ENCODE measurements around the gene MFN2. TPM values are rescaled to one million over a fixed set of nuclear protein-coding genes. Genes with fewer than 3 reads are reported as not detected.

MFN2 gene
- total and polyA plus RNA-seq, 2 experiments from 2014 or later, result 15.1 to 40.4 TPM

DNA sequence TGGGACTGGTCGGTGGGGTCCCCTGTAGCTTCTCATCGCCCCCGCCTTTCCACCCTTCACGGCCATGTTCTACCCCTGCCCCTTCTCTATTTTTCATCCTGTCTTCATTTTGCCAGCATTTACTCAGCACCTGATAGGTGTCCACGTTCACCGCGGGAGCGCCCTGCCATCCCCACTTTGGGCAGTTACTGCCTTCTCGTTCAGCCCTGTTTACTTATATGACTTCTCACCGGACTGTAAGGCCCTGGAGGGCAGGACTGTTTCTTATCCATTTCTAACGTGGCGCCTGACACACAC is 380 bp downstream of the MFN2 start:
- H3K27ac Mint-ChIP-seq, result peak overlapping the region; percentile 97
- peaks cover 13% of the 10 kb centered on the region for H3K4me1 ChIP-seq (ENCODE audit: insufficient read depth)
- peak overlapping the region; percentile 90 for H3K4me2 ChIP-seq
- peak; percentile 66 for DNase-seq (ENCODE audit: low spot score)
- H3K27me3 Mint-ChIP-seq (ENCODE audit: insufficient read depth, low read depth, poor library complexity), result peaks cover 16% of the 10 kb centered on the region
- ATAC-seq, result peak; percentile 63
- TF ChIP-seq, protein P1, sequence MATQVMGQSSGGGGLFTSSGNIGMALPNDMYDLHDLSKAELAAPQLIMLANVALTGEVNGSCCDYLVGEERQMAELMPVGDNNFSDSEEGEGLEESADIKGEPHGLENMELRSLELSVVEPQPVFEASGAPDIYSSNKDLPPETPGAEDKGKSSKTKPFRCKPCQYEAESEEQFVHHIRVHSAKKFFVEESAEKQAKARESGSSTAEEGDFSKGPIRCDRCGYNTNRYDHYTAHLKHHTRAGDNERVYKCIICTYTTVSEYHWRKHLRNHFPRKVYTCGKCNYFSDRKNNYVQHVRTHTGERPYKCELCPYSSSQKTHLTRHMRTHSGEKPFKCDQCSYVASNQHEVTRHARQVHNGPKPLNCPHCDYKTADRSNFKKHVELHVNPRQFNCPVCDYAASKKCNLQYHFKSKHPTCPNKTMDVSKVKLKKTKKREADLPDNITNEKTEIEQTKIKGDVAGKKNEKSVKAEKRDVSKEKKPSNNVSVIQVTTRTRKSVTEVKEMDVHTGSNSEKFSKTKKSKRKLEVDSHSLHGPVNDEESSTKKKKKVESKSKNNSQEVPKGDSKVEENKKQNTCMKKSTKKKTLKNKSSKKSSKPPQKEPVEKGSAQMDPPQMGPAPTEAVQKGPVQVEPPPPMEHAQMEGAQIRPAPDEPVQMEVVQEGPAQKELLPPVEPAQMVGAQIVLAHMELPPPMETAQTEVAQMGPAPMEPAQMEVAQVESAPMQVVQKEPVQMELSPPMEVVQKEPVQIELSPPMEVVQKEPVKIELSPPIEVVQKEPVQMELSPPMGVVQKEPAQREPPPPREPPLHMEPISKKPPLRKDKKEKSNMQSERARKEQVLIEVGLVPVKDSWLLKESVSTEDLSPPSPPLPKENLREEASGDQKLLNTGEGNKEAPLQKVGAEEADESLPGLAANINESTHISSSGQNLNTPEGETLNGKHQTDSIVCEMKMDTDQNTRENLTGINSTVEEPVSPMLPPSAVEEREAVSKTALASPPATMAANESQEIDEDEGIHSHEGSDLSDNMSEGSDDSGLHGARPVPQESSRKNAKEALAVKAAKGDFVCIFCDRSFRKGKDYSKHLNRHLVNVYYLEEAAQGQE (IDR thresholded peaks at IDR 0.05; ENCODE audit: unreplicated experiment), result no peak
- TF ChIP-seq, protein P2, sequence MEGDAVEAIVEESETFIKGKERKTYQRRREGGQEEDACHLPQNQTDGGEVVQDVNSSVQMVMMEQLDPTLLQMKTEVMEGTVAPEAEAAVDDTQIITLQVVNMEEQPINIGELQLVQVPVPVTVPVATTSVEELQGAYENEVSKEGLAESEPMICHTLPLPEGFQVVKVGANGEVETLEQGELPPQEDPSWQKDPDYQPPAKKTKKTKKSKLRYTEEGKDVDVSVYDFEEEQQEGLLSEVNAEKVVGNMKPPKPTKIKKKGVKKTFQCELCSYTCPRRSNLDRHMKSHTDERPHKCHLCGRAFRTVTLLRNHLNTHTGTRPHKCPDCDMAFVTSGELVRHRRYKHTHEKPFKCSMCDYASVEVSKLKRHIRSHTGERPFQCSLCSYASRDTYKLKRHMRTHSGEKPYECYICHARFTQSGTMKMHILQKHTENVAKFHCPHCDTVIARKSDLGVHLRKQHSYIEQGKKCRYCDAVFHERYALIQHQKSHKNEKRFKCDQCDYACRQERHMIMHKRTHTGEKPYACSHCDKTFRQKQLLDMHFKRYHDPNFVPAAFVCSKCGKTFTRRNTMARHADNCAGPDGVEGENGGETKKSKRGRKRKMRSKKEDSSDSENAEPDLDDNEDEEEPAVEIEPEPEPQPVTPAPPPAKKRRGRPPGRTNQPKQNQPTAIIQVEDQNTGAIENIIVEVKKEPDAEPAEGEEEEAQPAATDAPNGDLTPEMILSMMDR (conservative IDR thresholded peaks at IDR 0.05; ENCODE audit: low read depth in 2 of 2), result no peak
- TF ChIP-seq STAT1 (IDR thresholded peaks at IDR 0.05; ENCODE audit: unreplicated experiment) (no peak), POLR2AphosphoS5 (IDR thresholded peaks at IDR 0.05; ENCODE audit: low read depth) (no peak)
- TF ChIP-seq, protein P3, sequence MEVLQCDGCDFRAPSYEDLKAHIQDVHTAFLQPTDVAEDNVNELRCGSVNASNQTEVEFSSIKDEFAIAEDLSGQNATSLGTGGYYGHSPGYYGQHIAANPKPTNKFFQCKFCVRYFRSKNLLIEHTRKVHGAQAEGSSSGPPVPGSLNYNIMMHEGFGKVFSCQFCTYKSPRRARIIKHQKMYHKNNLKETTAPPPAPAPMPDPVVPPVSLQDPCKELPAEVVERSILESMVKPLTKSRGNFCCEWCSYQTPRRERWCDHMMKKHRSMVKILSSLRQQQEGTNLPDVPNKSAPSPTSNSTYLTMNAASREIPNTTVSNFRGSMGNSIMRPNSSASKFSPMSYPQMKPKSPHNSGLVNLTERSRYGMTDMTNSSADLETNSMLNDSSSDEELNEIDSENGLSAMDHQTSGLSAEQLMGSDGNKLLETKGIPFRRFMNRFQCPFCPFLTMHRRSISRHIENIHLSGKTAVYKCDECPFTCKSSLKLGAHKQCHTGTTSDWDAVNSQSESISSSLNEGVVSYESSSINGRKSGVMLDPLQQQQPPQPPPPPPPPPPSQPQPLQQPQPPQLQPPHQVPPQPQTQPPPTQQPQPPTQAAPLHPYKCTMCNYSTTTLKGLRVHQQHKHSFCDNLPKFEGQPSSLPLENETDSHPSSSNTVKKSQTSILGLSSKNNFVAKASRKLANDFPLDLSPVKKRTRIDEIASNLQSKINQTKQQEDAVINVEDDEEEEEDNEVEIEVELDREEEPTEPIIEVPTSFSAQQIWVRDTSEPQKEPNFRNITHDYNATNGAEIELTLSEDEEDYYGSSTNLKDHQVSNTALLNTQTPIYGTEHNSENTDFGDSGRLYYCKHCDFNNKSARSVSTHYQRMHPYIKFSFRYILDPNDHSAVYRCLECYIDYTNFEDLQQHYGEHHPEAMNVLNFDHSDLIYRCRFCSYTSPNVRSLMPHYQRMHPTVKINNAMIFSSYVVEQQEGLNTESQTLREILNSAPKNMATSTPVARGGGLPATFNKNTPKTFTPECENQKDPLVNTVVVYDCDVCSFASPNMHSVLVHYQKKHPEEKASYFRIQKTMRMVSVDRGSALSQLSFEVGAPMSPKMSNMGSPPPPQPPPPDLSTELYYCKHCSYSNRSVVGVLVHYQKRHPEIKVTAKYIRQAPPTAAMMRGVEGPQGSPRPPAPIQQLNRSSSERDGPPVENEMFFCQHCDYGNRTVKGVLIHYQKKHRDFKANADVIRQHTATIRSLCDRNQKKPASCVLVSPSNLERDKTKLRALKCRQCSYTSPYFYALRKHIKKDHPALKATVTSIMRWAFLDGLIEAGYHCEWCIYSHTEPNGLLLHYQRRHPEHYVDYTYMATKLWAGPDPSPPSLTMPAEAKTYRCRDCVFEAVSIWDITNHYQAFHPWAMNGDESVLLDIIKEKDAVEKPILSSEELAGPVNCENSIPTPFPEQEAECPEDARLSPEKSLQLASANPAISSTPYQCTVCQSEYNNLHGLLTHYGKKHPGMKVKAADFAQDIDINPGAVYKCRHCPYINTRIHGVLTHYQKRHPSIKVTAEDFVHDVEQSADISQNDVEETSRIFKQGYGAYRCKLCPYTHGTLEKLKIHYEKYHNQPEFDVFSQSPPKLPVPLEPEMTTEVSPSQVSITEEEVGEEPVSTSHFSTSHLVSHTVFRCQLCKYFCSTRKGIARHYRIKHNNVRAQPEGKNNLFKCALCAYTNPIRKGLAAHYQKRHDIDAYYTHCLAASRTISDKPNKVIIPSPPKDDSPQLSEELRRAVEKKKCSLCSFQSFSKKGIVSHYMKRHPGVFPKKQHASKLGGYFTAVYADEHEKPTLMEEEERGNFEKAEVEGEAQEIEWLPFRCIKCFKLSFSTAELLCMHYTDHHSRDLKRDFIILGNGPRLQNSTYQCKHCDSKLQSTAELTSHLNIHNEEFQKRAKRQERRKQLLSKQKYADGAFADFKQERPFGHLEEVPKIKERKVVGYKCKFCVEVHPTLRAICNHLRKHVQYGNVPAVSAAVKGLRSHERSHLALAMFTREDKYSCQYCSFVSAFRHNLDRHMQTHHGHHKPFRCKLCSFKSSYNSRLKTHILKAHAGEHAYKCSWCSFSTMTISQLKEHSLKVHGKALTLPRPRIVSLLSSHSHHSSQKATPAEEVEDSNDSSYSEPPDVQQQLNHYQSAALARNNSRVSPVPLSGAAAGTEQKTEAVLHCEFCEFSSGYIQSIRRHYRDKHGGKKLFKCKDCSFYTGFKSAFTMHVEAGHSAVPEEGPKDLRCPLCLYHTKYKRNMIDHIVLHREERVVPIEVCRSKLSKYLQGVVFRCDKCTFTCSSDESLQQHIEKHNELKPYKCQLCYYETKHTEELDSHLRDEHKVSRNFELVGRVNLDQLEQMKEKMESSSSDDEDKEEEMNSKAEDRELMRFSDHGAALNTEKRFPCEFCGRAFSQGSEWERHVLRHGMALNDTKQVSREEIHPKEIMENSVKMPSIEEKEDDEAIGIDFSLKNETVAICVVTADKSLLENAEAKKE (CRISPR knock-in tag; IDR thresholded peaks at IDR 0.05), result no peak
- peaks cover 17% of the 10 kb centered on the region for H3F3A ChIP-seq (replicated peaks; ENCODE audit: low read depth)
- H3K27ac ChIP-seq (ENCODE audit: low read depth), result peak overlapping the region; percentile 89
- 0 out of 2 replicates have a peak, but pooled peaks cover 4% of the 10 kb centered on the region for H3K36me3 ChIP-seq (ENCODE audit: insufficient read depth)
- peak overlapping the region; percentile 99 for H3K4me3 Mint-ChIP-seq
- peaks cover 41% of the 10 kb centered on the region for H3K36me3 Mint-ChIP-seq (ENCODE audit: low read depth)
- H2AFZ ChIP-seq, result peak overlapping the region; percentile 70
- H3K79me2 ChIP-seq (replicated peaks; ENCODE audit: insufficient read depth), result peaks cover 50% of the 10 kb centered on the region
- no peaks in the 10 kb centered on the region for H3K9me2 ChIP-seq (ENCODE audit: insufficient read depth)
- peak overlapping the region; percentile 98 for H3K4me3 ChIP-seq
- no peaks in the 10 kb centered on the region for H3K27me3 ChIP-seq (ENCODE audit: insufficient read depth)
- peaks cover 18% of the 10 kb centered on the region for H4K20me1 ChIP-seq (replicated peaks; ENCODE audit: insufficient read depth)
- H3K4me1 Mint-ChIP-seq, result peaks cover 16% of the 10 kb centered on the region
- H3K9me3 Mint-ChIP-seq, result no peaks in the 10 kb centered on the region
